ENCODE measurements around the gene NPBWR2. TPM values are rescaled to one million over a fixed set of nuclear protein-coding genes. Genes with fewer than 3 reads are reported as not detected.

The NPBWR2 gene
- polyA plus RNA-seq, 3 donors: not detected

DNA sequence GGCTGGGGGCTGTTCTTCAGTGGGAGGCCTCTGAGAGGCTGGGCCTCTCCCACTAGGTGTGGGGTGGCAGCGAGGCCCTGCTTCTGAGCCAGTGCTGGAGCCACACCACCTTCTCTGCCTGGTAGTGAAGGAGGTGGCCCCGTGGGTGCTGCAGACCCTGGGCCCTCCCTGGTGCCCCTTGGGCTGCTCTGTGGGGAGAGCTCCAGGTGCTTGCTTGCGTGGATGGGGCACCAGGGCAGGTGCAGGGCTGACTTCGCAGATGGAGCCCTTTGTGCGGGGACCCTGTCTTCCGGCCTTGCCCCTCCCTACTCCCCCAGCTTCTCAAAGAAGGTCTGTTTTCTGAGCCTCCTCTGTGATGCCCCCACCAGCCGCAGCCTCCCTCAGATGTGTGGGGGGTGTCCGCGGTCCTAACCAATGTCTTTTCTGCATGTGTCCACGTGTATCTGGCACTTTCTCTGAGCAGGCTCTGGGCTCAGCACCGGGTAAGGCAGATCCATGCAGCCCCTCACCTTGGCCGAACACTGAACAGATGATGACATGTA lies 39.6 kb upstream of the NPBWR2 start:
- no peaks in the 10 kb centered on the region for H3K36me3 ChIP-seq (replicated peaks in 1 of 2; ENCODE audit: control insufficient read depth in 1 of 2, insufficient read depth in 2 of 2, low read length in 2 of 2)
- H4K20me1 ChIP-seq (ENCODE audit: insufficient read depth, low read length): no peaks in the 10 kb centered on the region
- Mint-ChIP-seq H3K36me3 (no peaks in the 10 kb centered on the region), H3K27me3 (ENCODE audit: low read depth in 3 of 3) (peaks cover 4 to 6% (median 4%) of the 10 kb centered on the region in 3 donors), H3K9me3 (peaks cover 19 to 34% (median 21%) of the 10 kb centered on the region in 7 donors), H3K4me3 (no peak overlapping the region), H3K4me1 (no peaks in the 10 kb centered on the region), H3K27ac (peak overlapping the region in 1 of 7 donors; percentile 51)
- H3K9me3 ChIP-seq (replicated peaks in 1 of 2; ENCODE audit: control insufficient read depth in 1 of 2, insufficient read depth in 1 of 2, low read length in 2 of 2): peaks cover 26 to 34% of the 10 kb centered on the region in 2 donors
- H3K4me1 ChIP-seq (ENCODE audit: control insufficient read depth in 1 of 2, insufficient read depth in 2 of 2, low read length in 2 of 2): no peaks in the 10 kb centered on the region
- TF ChIP-seq, protein P1, sequence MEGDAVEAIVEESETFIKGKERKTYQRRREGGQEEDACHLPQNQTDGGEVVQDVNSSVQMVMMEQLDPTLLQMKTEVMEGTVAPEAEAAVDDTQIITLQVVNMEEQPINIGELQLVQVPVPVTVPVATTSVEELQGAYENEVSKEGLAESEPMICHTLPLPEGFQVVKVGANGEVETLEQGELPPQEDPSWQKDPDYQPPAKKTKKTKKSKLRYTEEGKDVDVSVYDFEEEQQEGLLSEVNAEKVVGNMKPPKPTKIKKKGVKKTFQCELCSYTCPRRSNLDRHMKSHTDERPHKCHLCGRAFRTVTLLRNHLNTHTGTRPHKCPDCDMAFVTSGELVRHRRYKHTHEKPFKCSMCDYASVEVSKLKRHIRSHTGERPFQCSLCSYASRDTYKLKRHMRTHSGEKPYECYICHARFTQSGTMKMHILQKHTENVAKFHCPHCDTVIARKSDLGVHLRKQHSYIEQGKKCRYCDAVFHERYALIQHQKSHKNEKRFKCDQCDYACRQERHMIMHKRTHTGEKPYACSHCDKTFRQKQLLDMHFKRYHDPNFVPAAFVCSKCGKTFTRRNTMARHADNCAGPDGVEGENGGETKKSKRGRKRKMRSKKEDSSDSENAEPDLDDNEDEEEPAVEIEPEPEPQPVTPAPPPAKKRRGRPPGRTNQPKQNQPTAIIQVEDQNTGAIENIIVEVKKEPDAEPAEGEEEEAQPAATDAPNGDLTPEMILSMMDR (IDR thresholded peaks at IDR 0.05): no peak
- H3K27ac ChIP-seq (ENCODE audit: low read depth in 1 of 2, low read length in 2 of 2): no peak overlapping the region
- H3K27me3 ChIP-seq (ENCODE audit: control insufficient read depth in 2 of 2, insufficient read depth in 2 of 2, low read length in 2 of 2): no peaks in the 10 kb centered on the region
- no peak overlapping the region for H3K4me2 ChIP-seq (replicated peaks; ENCODE audit: extremely low read depth, low read length, poor library complexity, severe bottlenecking)
- H2AFZ ChIP-seq (ENCODE audit: insufficient read depth, low read depth, low read length, poor library complexity, severe bottlenecking): no peak overlapping the region
- intact Hi-C loops (cut with micrococcal nuclease): no loop called here
- DNase-seq: no peak
- no peak overlapping the region for H3K9ac ChIP-seq (ENCODE audit: insufficient read depth, low read length, poor library complexity, severe bottlenecking)
- no peaks in the 10 kb centered on the region for H3K79me2 ChIP-seq (ENCODE audit: insufficient read depth, low read length)
- WGBS (ENCODE audit: insufficient coverage): 97% methylated on average over 8 of the region's 12 CpGs
- H3K4me3 ChIP-seq (replicated peaks in 1 of 3; ENCODE audit: low read depth in 2 of 3, low read length in 3 of 3): no peak overlapping the region

DNA sequence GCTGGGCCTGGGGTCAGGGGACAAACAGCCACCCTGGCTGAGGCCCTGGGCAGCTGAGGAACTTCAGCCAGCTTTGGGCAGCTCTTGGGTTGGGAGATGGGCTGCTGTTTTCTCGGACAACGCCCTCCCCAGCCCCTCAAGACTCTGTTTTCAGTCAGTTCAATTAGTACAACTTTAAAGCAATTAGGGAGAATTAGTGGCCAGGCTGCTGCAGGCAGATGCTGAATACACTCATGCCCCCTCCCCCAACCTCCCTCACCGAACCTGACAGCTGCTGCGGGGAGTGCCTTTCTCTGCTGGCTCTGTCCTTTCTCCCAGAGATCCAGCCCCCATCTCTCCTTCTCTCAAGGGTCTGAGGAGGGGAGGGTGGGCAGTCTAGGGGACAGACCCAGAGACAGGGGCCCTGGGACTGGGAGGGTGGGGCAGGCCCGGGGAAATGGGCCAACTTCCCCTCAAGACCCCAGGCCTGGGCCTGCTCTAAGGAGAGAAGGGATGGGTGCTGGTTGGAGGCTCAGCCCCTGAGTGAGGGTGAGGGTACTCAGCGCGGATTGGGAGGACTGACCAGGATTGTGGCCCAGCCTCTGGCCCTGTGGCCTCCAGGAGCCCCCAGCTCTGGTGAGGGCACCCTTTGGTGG lies 39.1 kb upstream of the NPBWR2 start:
- TF ChIP-seq, protein P1 (IDR thresholded peaks at IDR 0.05): no peak
- Histone ChIP-seq H3K27ac (ENCODE audit: low read depth in 1 of 2, low read length in 2 of 2) (no peak overlapping the region), H3K79me2 (ENCODE audit: insufficient read depth, low read length) (no peaks in the 10 kb centered on the region), H3K4me1 (ENCODE audit: control insufficient read depth in 1 of 2, insufficient read depth in 2 of 2, low read length in 2 of 2) (no peaks in the 10 kb centered on the region), H3K4me2 (replicated peaks; ENCODE audit: extremely low read depth, low read length, poor library complexity, severe bottlenecking) (no peak overlapping the region), H3K9ac (ENCODE audit: insufficient read depth, low read length, poor library complexity, severe bottlenecking) (no peak overlapping the region), H3K36me3 (replicated peaks in 1 of 2; ENCODE audit: control insufficient read depth in 1 of 2, insufficient read depth in 2 of 2, low read length in 2 of 2) (no peaks in the 10 kb centered on the region), H3K4me3 (replicated peaks in 1 of 3; ENCODE audit: low read depth in 2 of 3, low read length in 3 of 3) (no peak overlapping the region), H3K27me3 (ENCODE audit: control insufficient read depth in 2 of 2, insufficient read depth in 2 of 2, low read length in 2 of 2) (no peaks in the 10 kb centered on the region), H3K9me3 (replicated peaks in 1 of 2; ENCODE audit: control insufficient read depth in 1 of 2, insufficient read depth in 1 of 2, low read length in 2 of 2) (peaks cover 26 to 34% of the 10 kb centered on the region in 2 donors), H4K20me1 (ENCODE audit: insufficient read depth, low read length) (no peaks in the 10 kb centered on the region), H2AFZ (ENCODE audit: insufficient read depth, low read depth, low read length, poor library complexity, severe bottlenecking) (no peak overlapping the region)
- Mint-ChIP-seq H3K27me3 (ENCODE audit: low read depth in 3 of 3) (peaks cover 5 to 8% (median 7%) of the 10 kb centered on the region in 3 donors), H3K36me3 (no peaks in the 10 kb centered on the region), H3K9me3 (peaks cover 19 to 34% (median 21%) of the 10 kb centered on the region in 7 donors), H3K27ac (no peak overlapping the region), H3K4me3 (no peak overlapping the region), H3K4me1 (no peaks in the 10 kb centered on the region)
- 100% methylated on average over 2 of the region's 7 CpGs for WGBS (ENCODE audit: insufficient coverage)
- intact Hi-C loops (cut with micrococcal nuclease): no loop called here
- no peak for DNase-seq
